Testis (tissue), 3 donors: ENCODE measurements around the gene CARD10. TPM values are rescaled to one million over a fixed set of nuclear protein-coding genes. Genes with fewer than 3 reads are reported as not detected.

ENCODE experiments used
- DNase-seq: peaks from one replicate; pipeline ENCODE4 v3.0.0-alpha.2; 2019
- H3K27ac ChIP-seq, 2 donors: fragments of 200-600 bp; sonication (generic); one replicate each; pipeline ENCODE4 v1.5.1; 2019
- H3K27me3 ChIP-seq: fragments of 200-600 bp; sonication (generic); one replicate; pipeline ENCODE4 v1.5.1; 2019
- H3K36me3 ChIP-seq: fragments of 200-600 bp; sonication (generic); one replicate; pipeline ENCODE4 v1.5.1; 2017; ENCODE audit warnings: low read depth; ENCODE audit errors: missing control alignments
- H3K4me1 ChIP-seq: fragments of 200-600 bp; sonication (generic); one replicate; pipeline ENCODE4 v1.5.1; 2019
- H3K4me3 ChIP-seq, 2 donors: fragments of 200-600 bp; sonication (generic); one replicate each; pipeline ENCODE4 v1.5.1; 2017 to 2019
- H3K9me3 ChIP-seq: fragments of 200-600 bp; sonication (generic); one replicate; pipeline ENCODE4 v1.5.1; 2017
- CTCF ChIP-seq, 3 experiments: fragments of 450-650 bp in 2 of 3; fragments of 200-600 bp in 1 of 3; sonication (generic) in 1 of 3; IDR thresholded peaks; one replicate each; pipeline ENCODE4 v1.5.1; 2016 to 2019; ENCODE audit warnings: antibody characterized with exemption in 3 of 3, mild to moderate bottlenecking in 2 of 3, moderate library complexity in 1 of 3
- POLR2A ChIP-seq: fragments of 450-650 bp; IDR thresholded peaks from one replicate; pipeline ENCODE4 v1.6.1; 2017; ENCODE audit warnings: antibody characterized with exemption, mild to moderate bottlenecking, moderate library complexity
- WGBS, 2 donors: methylation state at CpG; one replicate each; pipeline ENCODE4 v1.1.5; 2018; 5-methylcytosine and 5-hydroxymethylcytosine counted together
- intact Hi-C: fragments of 100-400 bp; cut with DNase I; formaldehyde crosslinking; loops from one replicate; pipeline ENCODE4 v1.15.1; 2023; ENCODE audit warnings: low total_unique reads
- polyA plus RNA-seq: library from polyadenylated mRNA; stranded (reverse); fragments of 350-450 nt; fragmentation: Illumina TruSeq; extraction: RNeasy Lipid Tissue Mini Kit (QIAGEN cat#74804); gene quantifications from one replicate; pipeline ENCODE4 v1.2.3, GENCODE V29; 2014; ENCODE audit warnings: low read depth, low replicate concordance; ENCODE audit not compliant: insufficient read depth
- total RNA-seq, 2 donors: library from RNA; depleted of rRNA; stranded (reverse); fragments of >200 nt; gene quantifications; one replicate each; pipeline ENCODE4 v1.2.3, GENCODE V29; 2016

CARD10 gene
- total and polyA plus RNA-seq, 3 donors from 2014 or later = 42.6 to 113 (median 89.8) TPM

GRCh38 chr22:37462436-37462835 is 56.8 kb downstream of the CARD10 start:
- Histone ChIP-seq H3K4me3 (no peak overlapping the region), H3K4me1 (no peaks in the 10 kb centered on the region), H3K9me3 (no peaks in the 10 kb centered on the region), H3K36me3 (no peaks in the 10 kb centered on the region), H3K27ac (no peak overlapping the region), H3K27me3 (no peaks in the 10 kb centered on the region)
- DNase-seq = no peak
- intact Hi-C loops = no loop called here
- TF ChIP-seq CTCF (IDR thresholded peaks at IDR 0.05) = no peak
- 59 to 78% methylated on average over 5 of the region's 5 CpGs for WGBS, 2 donors

- DNase-seq = no peak
- intact Hi-C loops = no loop called here
- TF ChIP-seq POLR2A (no peak), CTCF (IDR thresholded peaks at IDR 0.05) (no peak)
- 67 to 68% methylated on average over 6 of the region's 6 CpGs for WGBS, 2 donors
- Histone ChIP-seq H3K36me3 (no peaks in the 10 kb centered on the region), H3K27ac (no peak overlapping the region), H3K9me3 (no peaks in the 10 kb centered on the region), H3K27me3 (no peaks in the 10 kb centered on the region), H3K4me3 (no peak overlapping the region), H3K4me1 (no peaks in the 10 kb centered on the region)
These were observed 57.3 kb downstream of the CARD10 start for GRCh38 chr22:37461961-37462360.

- no peak for TF ChIP-seq POLR2A
- TF ChIP-seq CTCF (IDR thresholded peaks at IDR 0.05) = no peak
- no peaks in the 10 kb centered on the region for H3K27me3 ChIP-seq
- H3K4me1 ChIP-seq = no peaks in the 10 kb centered on the region
- DNase-seq = no peak
- intact Hi-C loops = no loop called here
- 87% methylated on average over 3 of the region's 3 CpGs for WGBS, 2 donors
- H3K36me3 ChIP-seq = no peaks in the 10 kb centered on the region
- no peak overlapping the region for H3K4me3 ChIP-seq
- H3K9me3 ChIP-seq = no peaks in the 10 kb centered on the region
- no peak overlapping the region for H3K27ac ChIP-seq
These were observed 58.5 kb downstream of the CARD10 start for GRCh38 chr22:37460684-37461083.

GRCh38 chr22:37459206-37459605 is 60.0 kb downstream of the CARD10 start:
- no peak overlapping the region for H3K27ac ChIP-seq
- H3K4me1 ChIP-seq = no peaks in the 10 kb centered on the region
- H3K4me3 ChIP-seq = no peak overlapping the region
- WGBS, 2 donors = 64 to 65% methylated on average over 9 of the region's 9 CpGs
- no peak for DNase-seq
- H3K36me3 ChIP-seq = no peaks in the 10 kb centered on the region
- H3K9me3 ChIP-seq = no peaks in the 10 kb centered on the region
- no peaks in the 10 kb centered on the region for H3K27me3 ChIP-seq
- intact Hi-C loops = no loop called here
- TF ChIP-seq CTCF (IDR thresholded peaks at IDR 0.05) (no peak), POLR2A (no peak)

- intact Hi-C loops = no loop called here
- H3K27me3 ChIP-seq = no peaks in the 10 kb centered on the region
- no peaks in the 10 kb centered on the region for H3K4me1 ChIP-seq
These were observed 61.9 kb downstream of the CARD10 start for GRCh38 chr22:37457093-37457893.

More at GRCh38 chr22:37457093-37457893, 61.9 kb downstream of the CARD10 start:
- H3K27ac ChIP-seq = no peak overlapping the region
- peak; percentile 86 for DNase-seq
- no peaks in the 10 kb centered on the region for H3K36me3 ChIP-seq
- no peaks in the 10 kb centered on the region for H3K9me3 ChIP-seq
- 48 to 63% methylated on average over 4 of the region's 4 CpGs for WGBS, 2 donors
- H3K4me3 ChIP-seq = no peak overlapping the region
- TF ChIP-seq CTCF (IDR thresholded peaks at IDR 0.05) = peak; percentile 70 to 81 (median 81)
- no peak for TF ChIP-seq POLR2A
